GM12801 (cell line): Measurements from ENCODE around the gene DCAF8.

Experiments
- CTCF ChIP-seq: IDR thresholded peaks from one replicate; pipeline ENCODE4 v1.5.1; 2011; ENCODE audit warnings: control low read depth; ENCODE audit not compliant: insufficient read length; ENCODE audit errors: extremely low read depth

Gene DCAF8

GRCh38 chr1:160169553-160170399, 92.6 kb downstream of the DCAF8 start:
- no peak for TF ChIP-seq CTCF

- TF ChIP-seq CTCF, result no peak
Measured at GRCh38 chr1:160168609-160169369, 93.6 kb downstream of the DCAF8 start.

GRCh38 chr1:160168016-160168415, 94.3 kb downstream of the DCAF8 start:
- no peak for TF ChIP-seq CTCF

- no peak for TF ChIP-seq CTCF
Measured at GRCh38 chr1:160167580-160167979, 94.8 kb downstream of the DCAF8 start.

- no peak for TF ChIP-seq CTCF
Measured at GRCh38 chr1:160167056-160167455, 95.3 kb downstream of the DCAF8 start.

- no peak for TF ChIP-seq CTCF
Measured at GRCh38 chr1:160166166-160166868, 96.0 kb downstream of the DCAF8 start.
